8988T (cell line): ENCODE measurements around the gene IFNGR1.

Source experiments
- DNase-seq: peaks from one replicate; pipeline ENCODE4 v3.0.0; 2011

IFNGR1 gene

DNA sequence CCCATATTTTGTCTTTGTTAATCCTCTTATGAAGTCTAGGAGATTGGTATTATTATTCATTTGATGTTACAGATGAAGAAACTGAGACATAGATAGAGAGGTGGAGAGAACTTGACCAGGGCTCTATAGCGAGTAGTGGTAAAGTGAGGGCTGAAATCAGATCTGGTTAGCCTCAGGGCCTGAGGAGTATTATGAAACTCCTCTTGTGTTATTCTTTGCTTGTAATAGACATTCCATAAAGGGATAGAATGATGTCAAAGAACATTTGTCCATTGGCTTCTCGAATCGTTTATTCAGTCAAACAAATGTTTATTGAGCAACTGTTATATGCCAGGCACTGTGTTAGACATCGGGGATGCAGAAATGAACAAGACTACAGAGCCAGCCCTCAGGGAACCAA lies 45.7 kb downstream of the IFNGR1 start, which contains the start of gene IL22RA2:
Gene IL22RA2 (minus strand): TSS at position 144 of the 400 bp plus-strand sequence. CDS start 11,895 bp downstream, outside the sequence.
- DNase-seq = no peak

DNA sequence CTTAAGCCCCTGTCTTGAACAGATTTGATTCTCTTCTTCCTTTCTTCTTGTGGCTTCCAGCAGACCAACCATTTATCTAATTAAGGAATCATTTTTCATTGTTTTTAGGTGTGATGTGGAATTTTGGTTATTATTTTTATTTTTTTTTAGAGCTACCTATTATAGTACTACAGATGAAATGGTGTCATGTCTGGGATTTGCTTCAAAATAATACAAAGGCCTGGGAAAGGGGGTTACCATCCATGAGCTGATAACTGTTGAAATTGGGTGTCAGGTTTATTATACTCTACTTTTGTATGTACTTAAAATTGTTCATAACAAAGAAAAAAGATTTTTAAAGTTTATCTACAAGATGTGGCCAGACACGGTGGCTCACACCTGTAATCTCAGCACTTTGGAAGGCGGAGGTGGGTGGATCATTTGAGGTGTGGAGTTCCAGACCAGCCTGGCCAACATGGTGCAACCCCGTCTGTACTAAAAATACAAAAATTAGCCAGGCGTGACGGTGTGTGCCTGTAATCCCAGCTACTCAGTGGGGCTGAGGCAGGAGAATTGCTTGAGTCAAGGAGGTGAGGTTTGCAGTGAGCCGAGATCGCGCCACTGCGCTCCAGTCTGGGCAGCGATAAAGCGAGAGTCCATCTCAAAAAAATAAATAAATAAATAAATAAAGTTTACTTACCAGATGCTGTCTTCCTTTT lies 46.3 kb downstream of the IFNGR1 start:
- DNase-seq = no peak

DNA sequence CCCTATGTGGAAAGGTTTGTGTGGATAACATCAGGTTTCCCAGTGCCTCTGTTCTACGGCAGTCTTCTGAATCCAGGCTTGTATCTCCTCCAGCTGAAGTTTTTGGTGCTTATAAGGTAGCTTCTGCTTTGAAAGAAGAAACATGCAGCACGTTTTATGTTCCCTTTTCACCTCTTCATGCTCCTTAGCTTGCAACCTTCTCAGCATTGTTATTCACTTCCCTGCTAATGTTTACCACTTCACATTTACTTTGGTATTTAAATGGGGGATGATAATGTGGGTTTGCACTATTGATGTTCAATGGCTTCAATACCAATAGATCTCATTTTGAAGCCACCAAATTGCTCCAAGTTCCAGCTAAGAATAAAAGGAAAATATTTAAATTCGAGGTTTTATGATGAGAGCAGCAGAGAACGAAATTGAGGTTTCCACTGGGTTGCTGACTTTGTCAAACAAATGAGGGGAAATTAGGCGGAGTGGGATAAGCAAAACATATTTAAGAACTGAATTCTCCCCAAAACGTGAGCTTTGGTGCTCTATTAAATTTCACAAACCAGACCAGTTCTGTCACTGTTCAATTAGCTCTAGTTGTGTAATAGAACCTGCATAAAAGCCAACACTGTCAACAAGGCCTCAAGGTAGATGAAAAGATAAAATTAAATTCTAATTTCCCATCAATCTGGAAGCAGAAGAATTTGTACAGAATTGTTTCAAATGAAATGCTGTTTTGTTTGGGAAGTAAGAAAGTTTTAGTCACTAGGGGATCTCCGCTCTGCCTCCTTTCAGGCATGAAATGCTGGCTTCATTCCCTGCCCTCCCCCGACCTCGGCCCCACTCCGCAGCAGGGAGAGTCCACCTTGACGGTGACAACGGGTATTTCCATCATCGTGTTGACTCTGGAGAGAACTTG lies 47.1 kb downstream of the IFNGR1 start:
- DNase-seq = no peak

DNA sequence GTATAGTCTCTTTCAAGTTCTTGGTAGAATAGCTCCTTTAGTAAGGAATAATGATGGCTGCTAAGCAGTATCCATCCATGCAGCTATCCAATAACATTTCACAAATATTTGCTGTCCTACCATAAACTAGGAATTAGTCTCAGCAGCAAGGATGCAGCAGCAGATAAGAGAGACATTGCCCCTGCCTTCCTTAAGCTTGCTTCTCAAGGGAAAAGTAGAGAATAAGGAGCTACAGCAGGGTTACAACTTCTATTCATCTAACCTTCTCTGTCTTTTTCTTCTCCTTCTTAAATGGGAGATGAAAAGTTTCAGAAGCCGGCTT lies 48.2 kb downstream of the IFNGR1 start:
- no peak for DNase-seq

DNA sequence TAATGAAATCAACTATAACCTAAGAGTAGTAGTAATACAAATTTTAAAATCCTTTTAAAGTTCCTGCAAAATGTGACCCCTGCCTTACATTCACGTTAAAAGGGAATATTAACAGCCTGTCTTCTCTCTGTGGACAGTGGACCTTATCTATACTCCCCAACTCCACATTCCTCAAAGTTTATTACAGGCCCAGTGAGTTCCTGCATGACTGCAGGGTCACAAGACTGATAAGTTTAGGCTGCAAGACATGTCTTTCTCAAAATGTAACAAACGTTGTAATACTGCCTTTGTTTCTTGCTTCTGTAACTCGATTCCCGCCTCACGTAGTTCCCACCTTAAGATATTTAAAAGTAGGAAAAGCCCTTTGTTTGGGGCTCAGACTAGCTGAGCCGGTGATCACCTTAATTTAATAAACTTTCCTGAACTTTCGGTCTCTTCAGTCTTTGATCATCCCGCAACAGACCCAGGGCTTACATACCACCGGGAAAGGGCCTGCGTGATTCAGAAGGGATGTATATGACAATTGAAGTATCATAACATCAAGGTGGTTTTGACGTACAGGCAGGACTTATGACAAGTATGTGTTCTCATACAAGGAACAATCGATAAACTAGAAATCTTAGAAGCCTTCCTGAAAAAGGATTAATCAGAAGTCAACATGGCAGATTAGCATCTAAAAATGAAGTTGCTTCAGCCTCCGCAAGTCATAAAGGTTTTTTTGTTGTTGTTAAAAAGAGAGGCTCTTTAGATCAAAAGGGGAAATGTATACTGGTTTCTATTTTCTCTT lies 48.7 kb downstream of the IFNGR1 start:
- no peak for DNase-seq

DNA sequence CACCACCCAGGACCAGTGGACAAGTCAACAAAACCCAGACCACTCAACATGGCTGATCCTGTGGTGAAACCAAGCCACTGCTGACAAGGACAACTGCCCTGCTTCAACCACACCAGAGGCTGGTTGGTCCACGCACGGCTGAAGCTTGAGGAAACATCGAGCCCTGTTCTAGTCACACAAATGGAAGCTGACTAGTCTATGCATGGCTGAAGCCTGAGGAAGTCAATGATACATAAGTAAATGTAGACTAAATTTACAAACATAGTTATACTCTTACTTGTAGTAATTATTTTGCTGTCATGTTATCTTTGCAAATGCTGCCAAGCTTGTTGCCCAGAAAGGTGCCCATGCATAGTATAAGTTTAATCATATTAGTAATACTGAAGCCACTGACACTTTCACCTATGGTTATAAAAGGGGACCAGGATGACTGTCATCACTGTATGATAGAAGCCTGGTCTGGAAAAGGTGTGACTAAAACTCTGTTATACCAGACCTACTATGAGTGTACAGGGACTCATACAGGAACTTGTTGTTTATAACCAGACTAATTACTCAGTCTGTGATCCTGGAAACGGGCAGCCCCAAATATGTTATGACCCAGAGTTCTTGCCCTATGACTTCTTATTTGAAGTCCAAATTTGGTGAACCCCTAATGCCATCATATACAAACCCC lies 51.3 kb downstream of the IFNGR1 start:
- no peak for DNase-seq

DNA sequence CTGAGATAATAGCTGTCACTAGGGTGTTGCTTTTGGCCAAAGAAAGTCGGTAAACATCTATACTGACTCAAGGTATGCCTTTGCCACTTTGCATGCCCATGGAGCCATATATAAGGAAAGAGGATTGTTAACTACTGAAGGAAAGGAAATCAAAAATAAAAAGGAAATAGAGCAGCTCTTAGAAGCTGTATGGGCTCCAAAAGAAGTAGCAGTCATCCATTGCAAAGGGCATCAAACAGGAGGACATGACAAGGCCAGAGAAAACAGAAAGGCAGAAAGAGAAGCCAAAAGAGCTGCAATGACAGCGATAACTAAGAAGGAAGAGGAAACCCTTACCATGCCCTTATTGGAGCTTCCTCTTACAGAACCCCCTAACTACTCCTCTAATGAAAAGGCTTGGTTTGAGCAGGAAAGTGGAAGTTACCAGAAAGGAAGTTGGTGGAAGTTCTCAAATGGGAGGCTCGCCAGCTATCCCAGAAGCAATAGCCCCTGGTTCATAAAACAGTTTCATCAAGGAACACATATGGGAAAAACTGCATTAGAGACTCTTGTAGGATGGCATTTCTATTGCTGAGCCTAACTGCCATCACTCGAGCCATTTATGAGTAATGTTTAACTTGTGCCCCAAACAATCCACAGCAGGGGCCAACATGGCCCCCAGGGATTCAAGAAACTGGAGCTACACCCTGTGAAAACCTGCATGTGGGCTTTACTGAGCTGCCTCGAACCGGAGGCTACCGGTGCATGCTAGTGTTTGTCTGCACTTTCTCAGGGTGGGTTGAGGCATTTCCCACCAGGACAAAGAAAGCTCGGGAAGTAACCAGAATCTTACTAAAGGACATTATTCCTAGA lies 52.7 kb downstream of the IFNGR1 start:
- no peak for DNase-seq

DNA sequence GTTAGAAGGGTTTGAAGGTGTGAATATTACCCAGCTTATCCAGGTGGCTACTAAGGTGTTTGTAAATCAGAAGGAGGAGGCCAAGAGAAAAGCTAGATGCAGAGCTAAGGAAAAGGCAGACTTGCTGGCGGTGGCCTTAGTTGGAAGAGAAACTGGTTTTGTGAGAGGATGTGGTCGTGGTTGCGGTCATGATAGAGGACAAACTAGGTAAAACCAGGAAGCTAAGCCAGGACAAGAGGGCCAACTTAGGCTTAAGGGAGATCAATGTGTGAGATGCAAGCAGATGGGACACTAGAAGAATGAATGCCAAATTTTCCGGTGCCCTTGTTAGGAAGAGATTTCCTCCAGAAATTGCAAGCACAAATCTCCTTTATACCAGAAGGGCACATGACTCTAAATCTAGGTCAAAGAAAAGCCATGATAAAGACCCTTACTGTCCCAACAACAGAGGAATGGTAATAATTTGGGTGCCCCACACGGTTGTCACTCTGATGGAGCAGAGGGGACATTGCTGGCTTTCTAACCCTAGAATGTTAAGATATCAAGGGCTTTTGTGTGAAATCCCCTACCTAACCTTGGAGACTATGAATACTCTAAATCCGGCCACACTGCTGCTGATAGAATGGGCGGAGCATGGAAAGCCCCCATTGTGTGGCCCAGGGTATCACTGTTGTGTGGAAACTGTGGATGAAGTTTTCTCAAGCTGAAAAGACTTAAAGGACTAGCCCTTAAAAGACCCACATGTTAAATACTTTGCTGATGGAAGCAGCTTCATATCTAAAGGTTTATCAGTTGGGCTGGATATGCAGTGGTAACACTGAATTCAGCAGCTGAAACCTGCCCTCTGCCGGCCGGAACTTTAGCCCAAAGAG lies 53.6 kb downstream of the IFNGR1 start:
- peak; percentile 18 for DNase-seq

DNA sequence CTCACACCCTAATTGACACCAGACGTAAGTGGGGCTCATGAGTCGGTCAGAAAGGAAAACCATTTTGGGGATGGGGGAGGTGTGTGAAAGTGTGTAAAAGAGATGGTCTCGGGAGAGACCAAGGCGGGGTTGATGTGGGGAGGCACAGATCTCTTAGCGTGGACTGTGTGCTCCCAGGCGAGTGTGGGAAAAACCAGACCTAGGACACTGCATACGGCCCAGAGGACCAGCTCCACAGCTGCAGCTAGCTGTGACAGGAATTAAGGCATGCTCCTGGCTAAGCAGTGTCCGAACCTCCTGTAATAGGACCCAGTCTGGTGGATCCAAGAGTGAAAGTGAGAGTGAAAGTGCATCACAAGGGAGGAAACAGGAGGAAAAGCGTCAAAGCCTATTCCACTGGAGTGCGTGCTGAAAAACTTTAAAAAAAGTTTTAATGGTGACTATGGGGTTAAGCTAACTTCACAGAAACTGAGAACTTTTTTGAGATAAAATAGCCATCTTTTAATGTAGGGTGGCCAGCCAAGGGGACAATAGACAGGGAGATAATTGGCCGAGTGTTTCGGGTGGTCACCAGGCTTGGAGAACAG lies 55.4 kb downstream of the IFNGR1 start:
- DNase-seq = no peak

DNA sequence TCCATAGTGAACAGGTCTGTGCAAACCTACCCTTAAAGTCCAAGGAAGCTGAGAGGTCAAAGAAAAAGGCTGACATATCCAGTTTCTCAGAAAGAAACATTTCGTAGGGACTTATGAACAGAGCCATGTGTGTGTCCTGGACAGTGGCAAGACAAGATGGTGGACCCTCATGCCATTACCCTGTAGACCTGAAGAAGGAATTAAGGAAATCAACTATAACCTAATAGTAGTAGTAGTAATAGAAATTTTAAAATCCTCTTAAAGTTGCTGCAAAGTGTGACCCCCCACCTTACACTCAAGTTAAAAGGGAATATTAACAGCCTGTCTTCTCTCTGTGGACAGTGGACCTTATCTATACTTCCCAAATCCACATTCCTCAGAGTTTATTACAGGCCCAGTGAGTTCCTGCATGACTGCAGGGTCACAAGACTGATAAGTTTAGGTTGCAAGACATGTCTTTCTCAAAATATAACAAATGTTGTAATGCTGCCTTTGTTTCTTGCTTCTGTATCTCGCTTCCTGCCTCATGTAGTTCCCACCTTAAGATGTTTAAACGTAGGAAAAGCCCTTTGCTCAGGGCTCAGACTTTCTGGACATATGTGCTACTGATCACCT lies 56.4 kb downstream of the IFNGR1 start:
- DNase-seq = no peak

DNA sequence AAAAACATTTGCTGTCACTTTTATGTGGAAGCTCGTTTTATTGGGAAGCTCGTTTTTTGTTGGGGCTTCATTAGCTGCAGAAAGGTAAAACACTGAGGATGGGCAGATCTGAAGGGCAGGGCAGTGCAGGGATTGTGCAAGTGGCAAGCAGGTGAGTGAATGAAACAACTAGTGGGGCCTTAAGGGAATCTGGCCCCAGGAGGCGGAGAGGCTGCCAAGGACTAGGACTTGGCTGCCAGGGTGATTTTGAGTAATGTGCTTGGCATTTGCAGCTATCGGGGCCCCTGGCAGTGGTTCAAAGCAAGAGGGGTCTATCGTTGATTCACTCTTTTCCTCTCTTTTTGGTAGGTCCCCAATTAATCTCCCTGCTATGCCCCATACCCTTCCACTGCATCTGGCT lies 57.2 kb downstream of the IFNGR1 start:
- DNase-seq = peak; percentile 21

DNA sequence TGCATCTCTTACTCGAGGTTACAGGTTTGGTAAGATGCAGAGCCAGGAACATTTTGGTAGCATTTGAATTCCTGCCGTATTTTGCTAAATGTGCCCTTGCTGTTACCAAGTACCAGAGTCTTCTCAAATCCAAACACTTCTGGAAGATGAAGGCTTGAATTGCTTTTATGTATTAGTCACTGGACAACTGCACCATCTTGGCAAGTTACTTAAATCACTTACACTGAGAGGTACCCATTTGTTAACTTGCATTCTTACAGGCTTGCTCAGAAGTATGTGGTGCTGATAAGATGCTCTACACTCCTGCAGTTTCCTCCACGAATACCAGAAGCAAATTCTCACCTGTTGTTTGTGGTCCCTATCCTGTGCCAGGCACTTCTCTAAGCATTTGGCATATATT lies 58.4 kb downstream of the IFNGR1 start:
- DNase-seq = no peak

DNA sequence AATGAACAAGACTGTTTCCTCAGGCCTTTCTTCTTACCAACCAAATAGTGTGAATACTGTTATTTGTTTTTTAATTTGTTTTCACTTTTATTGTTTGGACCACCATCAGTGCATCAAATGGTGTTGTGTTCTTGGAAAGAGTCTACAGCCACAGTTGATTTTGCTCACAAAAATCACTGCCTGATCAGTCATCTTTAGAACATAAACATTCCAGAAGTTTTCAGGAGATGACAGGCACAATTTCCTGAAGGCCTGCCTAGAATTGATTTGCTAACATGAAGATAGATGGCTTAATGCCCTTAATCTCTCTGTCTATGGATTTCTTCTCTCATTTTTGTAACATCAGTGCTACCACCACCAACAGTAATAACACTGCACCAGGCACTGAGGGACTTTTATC lies 59.3 kb downstream of the IFNGR1 start:
- no peak for DNase-seq

DNA sequence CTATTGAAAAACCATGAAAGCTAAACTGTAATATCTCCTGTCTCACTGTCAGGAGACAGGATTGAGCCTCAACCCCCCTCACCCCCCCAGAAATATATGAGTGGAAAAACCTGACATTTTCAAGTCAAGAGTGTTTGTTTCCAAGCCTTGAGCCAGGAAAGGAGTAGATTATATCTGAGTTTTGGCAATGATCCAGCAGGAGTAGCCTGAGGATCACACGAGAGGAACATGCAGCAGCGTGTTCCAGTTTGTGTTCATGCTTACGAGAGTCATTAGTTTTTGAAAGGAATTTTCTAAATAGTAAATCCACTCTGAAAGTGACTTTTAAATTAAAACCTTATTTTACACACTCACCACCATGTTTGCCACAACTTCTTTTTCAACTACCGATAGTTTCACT lies 61.6 kb downstream of the IFNGR1 start:
- DNase-seq = no peak

DNA sequence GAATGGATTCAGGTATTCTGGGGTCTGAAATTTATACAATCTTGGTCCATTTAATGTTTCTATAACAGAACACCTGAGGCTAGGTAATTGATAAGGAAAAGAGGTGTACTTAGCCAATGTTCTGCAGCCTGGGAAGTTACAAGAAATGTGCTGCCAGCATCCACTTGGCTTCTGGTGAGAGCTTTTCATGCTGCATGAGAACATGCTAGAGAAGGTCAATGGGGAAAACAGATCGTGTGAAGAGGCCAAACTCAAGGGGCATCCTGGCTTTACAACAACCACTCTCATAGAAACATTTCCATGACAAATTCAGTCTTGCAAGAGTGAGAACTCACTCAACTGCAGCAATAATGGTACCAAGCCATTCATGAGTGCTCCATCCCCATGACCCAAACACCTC lies 62.5 kb downstream of the IFNGR1 start:
- no peak for DNase-seq

DNA sequence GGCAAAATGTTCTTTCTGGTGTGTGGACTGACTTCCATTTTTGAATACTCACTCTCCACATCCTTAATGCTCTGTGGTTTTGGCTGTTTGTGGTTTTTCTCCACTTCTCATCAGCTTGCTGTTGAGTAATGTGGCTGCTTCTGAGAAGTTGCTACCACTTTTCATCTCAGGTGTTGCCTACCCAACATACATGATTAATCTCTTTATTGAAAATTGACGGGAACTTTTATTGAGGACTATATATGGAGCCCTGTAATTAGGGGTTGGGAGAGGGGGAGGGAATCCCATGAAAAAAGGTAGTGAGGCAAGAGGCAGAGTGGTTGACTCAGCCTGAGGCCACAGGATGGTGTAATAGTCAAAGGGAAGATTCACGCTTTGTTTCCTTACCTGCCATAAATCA lies 63.4 kb downstream of the IFNGR1 start:
- DNase-seq = no peak

DNA sequence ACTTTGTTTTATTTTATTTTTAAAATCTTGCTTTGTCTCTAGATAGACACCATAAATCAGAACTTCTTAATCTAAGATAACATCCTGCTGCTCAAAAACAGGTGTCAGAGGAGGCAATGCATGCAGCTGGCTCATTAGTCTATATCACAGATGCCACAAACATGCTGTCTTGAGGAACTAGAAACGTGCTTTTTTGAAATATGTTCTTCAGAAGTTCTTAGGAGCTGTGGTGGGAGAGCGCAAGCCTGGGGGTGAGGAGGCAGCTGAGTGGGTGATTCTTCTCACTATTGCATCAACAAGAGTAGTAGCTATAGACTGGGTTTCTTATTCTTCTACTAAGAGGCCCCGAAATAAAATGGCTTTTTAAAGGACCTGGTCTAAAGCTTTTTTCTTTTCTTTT lies 69.1 kb downstream of the IFNGR1 start:
- DNase-seq = no peak

DNA sequence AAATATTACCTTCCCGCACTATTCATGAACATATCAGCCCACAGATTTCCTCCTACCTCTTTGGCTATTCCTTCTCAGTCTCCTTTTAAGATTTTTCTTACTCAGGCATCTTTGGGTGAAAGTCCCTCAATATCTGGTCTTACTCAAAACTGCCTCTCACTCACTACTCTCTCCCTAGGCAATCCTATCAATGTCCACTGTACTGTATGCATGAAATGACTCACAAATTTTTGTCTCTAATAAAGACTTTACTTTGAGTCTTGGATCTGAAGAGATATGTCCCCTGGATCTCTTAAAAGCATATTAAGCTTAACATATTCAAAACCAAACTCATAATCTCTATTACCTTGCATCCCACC lies 70.2 kb downstream of the IFNGR1 start:
- DNase-seq = no peak

DNA sequence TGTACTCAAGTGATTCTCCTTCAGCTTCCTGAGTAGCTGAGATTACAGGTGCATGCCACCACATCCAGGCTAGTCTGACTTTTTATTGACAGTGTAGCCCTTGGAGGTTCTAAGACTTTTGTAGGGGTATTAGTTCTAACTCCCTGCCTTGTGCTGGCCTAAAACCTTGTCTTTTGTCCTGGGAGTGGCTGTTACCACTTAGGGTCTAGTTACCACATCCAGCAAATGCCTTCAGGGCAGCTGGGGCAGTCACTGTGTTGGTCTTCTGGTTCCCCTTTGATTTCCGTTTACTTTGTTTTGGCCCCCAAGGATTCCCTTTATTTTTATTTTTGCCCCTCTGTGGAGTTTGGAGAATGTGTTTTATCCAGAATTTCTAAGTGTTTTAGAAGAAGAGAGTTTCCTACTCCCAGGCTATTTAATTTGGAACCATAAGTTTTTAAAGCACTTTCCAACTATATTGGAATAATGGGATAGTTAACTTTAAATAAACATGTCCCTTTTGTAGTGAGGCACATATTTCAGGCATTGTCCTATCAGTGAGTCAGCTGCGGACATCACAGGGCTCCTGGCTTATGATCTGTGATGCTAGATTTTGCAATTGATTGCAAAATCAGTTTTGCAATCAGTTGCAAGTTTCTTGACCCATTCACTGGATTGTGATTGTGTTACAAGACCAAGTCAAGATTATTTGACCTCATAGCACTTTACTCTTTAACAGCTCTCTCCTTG lies 70.7 kb downstream of the IFNGR1 start:
- no peak for DNase-seq
